ENCODE results near the gene LMAN2L.

- TF ChIP-seq CTCF (IDR thresholded peaks at IDR 0.05; ENCODE audit: low read depth, low read length): no peak
- TF ChIP-seq MAX (IDR thresholded peaks at IDR 0.05; ENCODE audit: low read depth, low read length): no peak
These were observed 36.7 kb downstream of the LMAN2L start for GRCh38 chr2:96703021-96703751.
